ENCODE measurements around the gene LIX1.

DNA sequence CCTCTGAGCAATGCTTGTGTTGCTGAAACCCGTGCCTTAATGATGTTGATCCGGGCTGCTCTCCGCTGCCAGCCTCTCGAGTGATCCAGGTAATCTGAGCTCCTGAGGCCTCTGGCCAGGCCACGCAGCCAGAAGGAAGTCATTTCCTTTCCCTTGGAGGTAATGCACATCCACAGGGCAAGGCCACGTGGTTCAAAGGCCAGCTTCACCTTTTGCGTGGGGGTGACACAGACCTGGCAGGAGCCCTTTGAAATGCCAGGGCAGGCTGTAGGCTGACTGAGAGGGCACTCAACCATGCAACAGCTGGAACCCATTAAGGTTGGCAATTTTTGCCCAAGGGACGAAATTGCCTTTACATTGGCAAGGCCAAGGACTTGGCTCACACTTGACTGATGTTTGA lies 80.4 kb downstream of the LIX1 start:
- TF ChIP-seq POLR2AphosphoS5 (IDR thresholded peaks at IDR 0.05; ENCODE audit: low read depth, low read length), result no peak
- no peak for TF ChIP-seq TAF1 (IDR thresholded peaks at IDR 0.05; ENCODE audit: borderline replicate concordance, low read depth, low read length)

Data from GM12892 (cell line).